Endothelial cell of umbilical vein (primary cell): ENCODE results near the gene KCTD14. TPM values are rescaled to one million over a fixed set of nuclear protein-coding genes. Genes with fewer than 3 reads are reported as not detected.

ENCODE experiments used
- BruUV-seq: library from RNA; stranded (reverse); fragments of 400-500 nt; replicated peaks from 2 replicates; lab custom pipeline; 2021; lab: Mats Ljungman, UMichigan
- CTCF ChIA-PET: fragments of 300-600, 350-600 bp; sonication (Branson Sonifier 250); formaldehyde crosslinking; loops from one replicate; lab custom pipeline; 2021; ENCODE audit warnings: antibody characterized with exemption, inconsistent platforms; lab: Charles Lee
- POLR2A ChIA-PET: fragments of 300-600, 350-600 bp; sonication (Branson Sonifier 250); formaldehyde crosslinking; loops from one replicate; lab custom pipeline; 2021; ENCODE audit warnings: antibody characterized with exemption, inconsistent platforms; lab: Charles Lee
- DNase-seq: peaks from one replicate; pipeline ENCODE4 v3.0.0-alpha.2; 2011; ENCODE audit warnings: low read depth, low spot score
- FAIRE-seq: peaks from 2 replicates; lab custom pipeline; 2011; peaks lifted over from hg19 to GRCh38; lab: Jason Lieb, UNC
- H2AFZ ChIP-seq: 2 replicates; pipeline ENCODE4 v1.6.0; 2012; ENCODE audit warnings: low read depth, low read length, control low read depth, inconsistent platforms
- H3K27ac ChIP-seq: 2 replicates; pipeline ENCODE4 v1.5.1; 2011; ENCODE audit warnings: low read depth, mild to moderate bottlenecking, control low read depth, low read length, moderate library complexity; ENCODE audit not compliant: insufficient read depth
- H3K27me3 ChIP-seq, 2 experiments: 2 replicates each; pipeline versions ENCODE4 v1.6.0 to v1.6.1; 2011; ENCODE audit warnings: low read length in 2 of 2, mixed read lengths in 1 of 2; ENCODE audit not compliant: control insufficient read depth in 2 of 2, insufficient read depth in 2 of 2
- H3K36me3 ChIP-seq, 2 experiments: 2 replicates in 1 of 2; 3 replicates in 1 of 2; pipeline ENCODE4 v1.5.1; 2011; ENCODE audit warnings: low read length in 2 of 2, mild to moderate bottlenecking in 1 of 2, moderate library complexity in 1 of 2; ENCODE audit not compliant: control insufficient read depth in 2 of 2, insufficient read depth in 2 of 2; ENCODE audit errors: extremely low read depth in 1 of 2
- H3K4me1 ChIP-seq: 3 replicates; pipeline ENCODE4 v1.5.1; 2011; ENCODE audit warnings: mild to moderate bottlenecking, low read length; ENCODE audit not compliant: control insufficient read depth, insufficient read depth; ENCODE audit errors: extremely low read depth
- H3K4me2 ChIP-seq: 2 replicates; pipeline ENCODE4 v1.6.1; 2011; ENCODE audit warnings: low read length, control low read depth, mixed read lengths; ENCODE audit not compliant: insufficient read depth
- H3K4me3 ChIP-seq, 3 experiments: fragments of 200-600 bp in 1 of 3; sonication (generic), shearing (Covaris generic) in 1 of 3; replicated peaks in 1 of 3; 2 replicates each; pipeline ENCODE4 v1.5.1; 2011 to 2016; ENCODE audit warnings: control low read depth in 3 of 3, low read length in 3 of 3, mild to moderate bottlenecking in 2 of 3, inconsistent platforms in 1 of 3, low read depth in 1 of 3, moderate library complexity in 1 of 3; ENCODE audit not compliant: insufficient read depth in 1 of 3
- H3K79me2 ChIP-seq: 2 replicates; pipeline ENCODE4 v1.6.0; 2012; ENCODE audit warnings: low read length, inconsistent platforms; ENCODE audit not compliant: control insufficient read depth, insufficient read depth
- H3K9ac ChIP-seq: replicated peaks from 2 replicates; pipeline ENCODE3; 2011; ENCODE audit warnings: low read length, control low read depth; ENCODE audit not compliant: insufficient read depth; ENCODE audit errors: extremely low read depth
- H3K9me1 ChIP-seq: replicated peaks from 3 replicates; pipeline ENCODE4 v1.6.0; 2011; ENCODE audit warnings: mild to moderate bottlenecking, low read length; ENCODE audit not compliant: control insufficient read depth, insufficient read depth; ENCODE audit errors: extremely low read depth
- H3K9me3 ChIP-seq: replicated peaks from 2 replicates; pipeline ENCODE4 v1.5.1; 2012; ENCODE audit warnings: low read length, inconsistent platforms; ENCODE audit not compliant: control insufficient read depth, insufficient read depth
- H4K20me1 ChIP-seq: replicated peaks from 2 replicates; pipeline ENCODE3; 2011; ENCODE audit warnings: mild to moderate bottlenecking, low read length; ENCODE audit not compliant: control insufficient read depth, insufficient read depth; ENCODE audit errors: extremely low read depth
- EZH2 ChIP-seq: IDR thresholded peaks from 2 replicates; pipeline ENCODE4 v1.6.1; 2012; ENCODE audit warnings: borderline replicate concordance, low read depth, mild to moderate bottlenecking, moderate library complexity, low read length, inconsistent platforms; ENCODE audit not compliant: severe bottlenecking
- FOS ChIP-seq: IDR thresholded peaks from 2 replicates; pipeline ENCODE4 v1.6.1; 2011; ENCODE audit warnings: mild to moderate bottlenecking, low read length, moderate library complexity, borderline replicate concordance; ENCODE audit not compliant: insufficient read depth
- GATA2 ChIP-seq: IDR thresholded peaks from 2 replicates; pipeline ENCODE4 v1.7.0; 2011; ENCODE audit warnings: low read depth, mild to moderate bottlenecking, moderate library complexity, mixed read lengths, low read length; ENCODE audit not compliant: insufficient read length, insufficient read depth
- JUN ChIP-seq: IDR thresholded peaks from 2 replicates; pipeline ENCODE4 v1.6.1; 2011; ENCODE audit warnings: borderline replicate concordance, low read depth; ENCODE audit not compliant: insufficient read length, insufficient read depth
- MYC ChIP-seq: IDR thresholded peaks from one replicate; pipeline ENCODE4 v1.6.1; 2011; ENCODE audit warnings: mild to moderate bottlenecking, low read depth, low read length
- POLR2A ChIP-seq: IDR thresholded peaks from 2 replicates; pipeline ENCODE4 v1.6.1; 2012; ENCODE audit warnings: low read depth, mild to moderate bottlenecking, control low read depth, low read length
- POLR2AphosphoS5 ChIP-seq: IDR thresholded peaks from 2 replicates; pipeline ENCODE4 v1.6.1; 2012; ENCODE audit warnings: low read depth, mild to moderate bottlenecking, control low read depth, low read length, moderate library complexity; ENCODE audit not compliant: insufficient read depth
- dilution Hi-C: fragments of 300-500 bp; cut with MboI; formaldehyde crosslinking; loops from one replicate; pipeline ENCODE4 v1.15.0; 2019; ENCODE audit warnings: low sequenced_read_pairs; ENCODE audit not compliant: extremely low pct_ligation_motif_present
- intact Hi-C: fragments of 100-400 bp; cut with micrococcal nuclease; formaldehyde crosslinking; loops from one replicate; pipeline ENCODE4 v1.10.0; 2022
- polyA plus RNA-seq, 4 experiments: library from polyadenylated mRNA; depleted of rRNA in 3 of 4; stranded (reverse) in 3 of 4; unstranded in 1 of 4; fragments of >200 nt; gene quantifications; 2 replicates each; pipeline versions ENCODE4 v1.2.1 to v1.2.3, GENCODE V29; 2011 to 2012; ENCODE audit warnings: missing spikeins in 1 of 4
- total RNA-seq: library from RNA; stranded (reverse); gene quantifications from 2 replicates; pipeline ENCODE4 v1.2.3, GENCODE V29; 2021
- TF ChIP-seq, protein P1 (sequence below), 2 donors: IDR thresholded peaks; 1 replicate in 1 of 2; 2 replicates in 1 of 2; pipeline ENCODE4 v1.5.1; 2011; ENCODE audit warnings: low read length in 2 of 2, mild to moderate bottlenecking in 2 of 2, moderate library complexity in 2 of 2, control low read depth in 1 of 2, inconsistent platforms in 1 of 2, low read depth in 1 of 2; ENCODE audit not compliant: insufficient read depth in 1 of 2; ENCODE audit errors: extremely low read depth in 1 of 2
- TF ChIP-seq, protein P2 (sequence below): IDR thresholded peaks from 2 replicates; pipeline ENCODE4 v1.6.1; 2011; ENCODE audit not compliant: insufficient read depth, insufficient read length

Gene KCTD14
- total and polyA plus RNA-seq, 2 donors (not counting 3 experiments of a cell fraction or from before 2014, with no cell fraction given) = 0.57 to 1.8 TPM

DNA sequence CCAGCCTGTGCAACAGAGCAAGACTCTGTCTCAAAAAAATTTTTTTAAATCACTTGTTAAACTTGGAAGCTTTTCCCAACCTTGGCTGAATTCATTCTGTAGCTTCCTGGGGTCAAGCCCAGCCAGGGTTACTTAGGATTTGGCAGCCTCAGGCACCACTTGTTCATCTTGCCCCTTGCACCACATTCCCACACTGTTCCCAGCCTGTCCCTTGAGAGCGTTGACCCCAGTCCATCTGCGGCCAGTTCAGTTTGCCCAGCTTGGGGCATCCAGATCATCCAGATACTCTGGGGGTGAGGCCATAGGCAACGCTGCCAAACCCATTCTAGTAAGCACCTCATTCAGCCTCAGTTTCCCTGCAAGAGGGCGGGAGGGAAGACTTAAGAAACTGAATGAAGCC, 31.9 kb upstream of the KCTD14 start:
- dilution Hi-C loops = no loop called here

More for the DNA sequence above, 31.9 kb upstream of the KCTD14 start:
- intact Hi-C loops = no loop called here
- Histone ChIP-seq H3K27me3 (no peaks in the 10 kb centered on the region), H3K9ac (no peak overlapping the region), H3K9me1 (no peaks in the 10 kb centered on the region), H3K4me1 (peaks cover 3% of the 10 kb centered on the region), H3K9me3 (no peaks in the 10 kb centered on the region), H2AFZ (no peak overlapping the region), H3K4me2 (no peak overlapping the region), H3K4me3 (no peak overlapping the region), H3K36me3 (no peaks in the 10 kb centered on the region), H3K27ac (no peak overlapping the region), H4K20me1 (no peaks in the 10 kb centered on the region), H3K79me2 (no peaks in the 10 kb centered on the region)
- CTCF ChIA-PET = interaction anchor here (1.2 to 1.6 kb wide), 3 partner anchors 10 to 509 kb away, joined by 3 to 5 read pairs (median 3); no protein-coding TSS in a partner anchor
- FAIRE-seq (no peak), DNase-seq (no peak)
- POLR2A ChIA-PET = no interaction called here
- no TSS peak for BruUV-seq
- no peak for TF ChIP-seq GATA2
- TF ChIP-seq MYC = no peak
- no peak for TF ChIP-seq POLR2AphosphoS5
- TF ChIP-seq POLR2A = no peak
- no peak for TF ChIP-seq JUN
- no peak for TF ChIP-seq FOS
- no peak for TF ChIP-seq EZH2
- TF ChIP-seq, protein P1, sequence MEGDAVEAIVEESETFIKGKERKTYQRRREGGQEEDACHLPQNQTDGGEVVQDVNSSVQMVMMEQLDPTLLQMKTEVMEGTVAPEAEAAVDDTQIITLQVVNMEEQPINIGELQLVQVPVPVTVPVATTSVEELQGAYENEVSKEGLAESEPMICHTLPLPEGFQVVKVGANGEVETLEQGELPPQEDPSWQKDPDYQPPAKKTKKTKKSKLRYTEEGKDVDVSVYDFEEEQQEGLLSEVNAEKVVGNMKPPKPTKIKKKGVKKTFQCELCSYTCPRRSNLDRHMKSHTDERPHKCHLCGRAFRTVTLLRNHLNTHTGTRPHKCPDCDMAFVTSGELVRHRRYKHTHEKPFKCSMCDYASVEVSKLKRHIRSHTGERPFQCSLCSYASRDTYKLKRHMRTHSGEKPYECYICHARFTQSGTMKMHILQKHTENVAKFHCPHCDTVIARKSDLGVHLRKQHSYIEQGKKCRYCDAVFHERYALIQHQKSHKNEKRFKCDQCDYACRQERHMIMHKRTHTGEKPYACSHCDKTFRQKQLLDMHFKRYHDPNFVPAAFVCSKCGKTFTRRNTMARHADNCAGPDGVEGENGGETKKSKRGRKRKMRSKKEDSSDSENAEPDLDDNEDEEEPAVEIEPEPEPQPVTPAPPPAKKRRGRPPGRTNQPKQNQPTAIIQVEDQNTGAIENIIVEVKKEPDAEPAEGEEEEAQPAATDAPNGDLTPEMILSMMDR (IDR thresholded peaks at IDR 0.05; ENCODE audit: extremely low read depth in 1 of 2, insufficient read depth in 1 of 2, low read depth in 1 of 2, low read length in 2 of 2) = no peak
- TF ChIP-seq, protein P2, sequence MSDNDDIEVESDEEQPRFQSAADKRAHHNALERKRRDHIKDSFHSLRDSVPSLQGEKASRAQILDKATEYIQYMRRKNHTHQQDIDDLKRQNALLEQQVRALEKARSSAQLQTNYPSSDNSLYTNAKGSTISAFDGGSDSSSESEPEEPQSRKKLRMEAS = no peak
